H1 (cell line): ENCODE results near the gene L3MBTL2. TPM values are rescaled to one million over a fixed set of nuclear protein-coding genes. Genes with fewer than 3 reads are reported as not detected.

Source experiments
- BRCA1 ChIP-seq: IDR thresholded peaks from 2 replicates; pipeline ENCODE4 v1.6.1; 2012; ENCODE audit warnings: low read depth, low read length, improper control_type of control experiment
- CTCF ChIP-seq, 3 experiments: IDR thresholded peaks; 1 replicate in 2 of 3; 2 replicates in 1 of 3; pipeline versions ENCODE4 v1.5.1 to v1.6.1; 2011; ENCODE audit warnings: low read length in 3 of 3, mild to moderate bottlenecking in 3 of 3, inconsistent platforms in 2 of 3, low read depth in 1 of 3, moderate library complexity in 1 of 3; ENCODE audit not compliant: insufficient read depth in 1 of 3; ENCODE audit errors: control extremely low read depth in 1 of 3
- EP300 ChIP-seq, 2 experiments: IDR thresholded peaks; 1 replicate in 1 of 2; 2 replicates in 1 of 2; pipeline ENCODE4 v1.6.1; 2011 to 2012; ENCODE audit warnings: low read depth in 2 of 2, low read length in 2 of 2, mild to moderate bottlenecking in 2 of 2, borderline replicate concordance in 1 of 2, inconsistent platforms in 1 of 2, moderate library complexity in 1 of 2
- SP1 ChIP-seq: IDR thresholded peaks from 2 replicates; pipeline ENCODE4 v1.6.1; 2011; ENCODE audit warnings: low read depth, low read length
- SP4 ChIP-seq: IDR thresholded peaks from 2 replicates; pipeline ENCODE4 v1.6.1; 2012; ENCODE audit warnings: low read length, inconsistent platforms
- polyA plus RNA-seq, 7 experiments: library from polyadenylated mRNA; depleted of rRNA in 3 of 7; stranded (reverse) in 5 of 7; unstranded in 2 of 7; fragments of >200 nt in 5 of 7; fragments of 200-250 nt in 2 of 7; gene quantifications; 1 replicate in 5 of 7; 2 replicates in 1 of 7; 4 replicates in 1 of 7; pipeline versions ENCODE4 v1.2.1 to v1.2.3, GENCODE V29; 2011 to 2013; ENCODE audit warnings: missing spikeins in 2 of 7, mixed read lengths in 2 of 7
- total RNA-seq: library from RNA; stranded (reverse); fragmentation: NEBNext Ultra II Directional; extraction: Animal tissue kit (Norgen Biotek cat#: 25700); gene quantifications from 2 replicates; pipeline ENCODE4 v1.2.1, GENCODE V29; 2021

L3MBTL2 gene
- total and polyA plus RNA-seq, 2 of the 8 experiments (the other 6 are each of a cell fraction or from before 2014, with no cell fraction given) = 23.9 to 24.9 TPM

GRCh38 chr22:41204992-41205900, at the start of gene L3MBTL2 (continued):
- no peak for TF ChIP-seq BRCA1
- peak; percentile 87 for TF ChIP-seq SP1
- TF ChIP-seq EP300 (IDR thresholded peaks at IDR 0.05; ENCODE audit: borderline replicate concordance in 1 of 2, low read depth in 2 of 2, low read length in 2 of 2) = no peak
- TF ChIP-seq SP4 = no peak
- no peak for TF ChIP-seq CTCF (IDR thresholded peaks at IDR 0.05; ENCODE audit: control extremely low read depth in 1 of 3, insufficient read depth in 1 of 3, low read depth in 1 of 3, low read length in 3 of 3)
- TF ChIP-seq, all 59 proteins: peak for 18
